Activated CD8-positive, alpha-beta memory T cell treated with anti-CD3 and anti-CD28 coated beads, Interleukin-2, amount 50 U/mL, for 4 hours (primary cell): ENCODE data around the gene COQ2.
A peak's percentile ranks its signal among the peaks of the same experiment; 100 is the strongest.
"Not testable (repeated sequence)": the region's sequence is repeated elsewhere in the genome, so short reads cannot be mapped to it uniquely, and the experiment has no call there.

ENCODE experiments used
- DNase-seq: peaks from one replicate; pipeline ENCODE4 v3.0.0-alpha.2; 2020

The COQ2 gene

GRCh38 chr4:83283181-83283580 is 1.4 kb downstream of the COQ2 start:
- DNase-seq, result no peak

DNA sequence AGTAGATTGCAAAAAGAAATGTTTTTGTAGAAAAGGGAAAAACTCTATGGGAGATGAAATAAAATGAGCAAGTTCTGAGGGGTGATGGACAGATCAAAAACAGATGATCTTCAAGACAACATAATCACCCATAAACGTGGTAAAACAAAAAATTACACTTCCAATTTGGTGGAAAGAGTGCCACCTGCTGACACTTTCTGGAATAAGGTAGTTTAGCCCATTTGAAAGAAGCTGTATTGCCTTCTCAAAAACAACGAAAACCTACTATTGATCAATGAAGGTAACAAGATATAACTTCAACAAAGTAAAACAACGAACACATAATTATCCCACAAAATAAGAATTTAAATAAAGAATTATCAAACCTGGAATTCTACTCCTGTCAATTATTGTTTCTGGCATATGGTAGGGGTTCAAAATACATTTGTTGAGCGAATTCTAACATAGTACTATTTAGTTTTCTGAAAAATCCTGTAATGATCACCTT is 2.5 kb downstream of the COQ2 start:
- peak; percentile 49 for DNase-seq

DNA sequence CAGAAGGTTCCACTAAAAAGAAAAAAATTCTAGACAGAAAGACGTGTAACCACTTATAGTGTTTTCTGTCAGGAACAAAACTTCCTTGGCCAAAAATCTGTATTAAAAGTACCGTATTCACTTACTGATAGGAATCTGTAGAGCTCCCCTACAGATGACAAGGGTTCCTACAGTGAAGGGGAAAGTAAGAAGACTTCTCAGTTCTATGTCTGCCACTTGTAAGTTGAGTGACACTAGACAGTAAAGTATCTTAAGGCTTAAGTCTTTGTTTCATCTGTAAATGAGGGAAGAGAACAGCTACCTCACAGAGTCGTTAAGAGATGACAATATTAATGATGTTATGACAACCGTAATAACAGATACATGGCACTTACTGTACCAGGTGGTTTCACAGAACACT is 3.3 kb downstream of the COQ2 start:
- no peak for DNase-seq

- no peak for DNase-seq
These were observed 8.1 kb downstream of the COQ2 start for GRCh38 chr4:83276299-83277040.

DNA sequence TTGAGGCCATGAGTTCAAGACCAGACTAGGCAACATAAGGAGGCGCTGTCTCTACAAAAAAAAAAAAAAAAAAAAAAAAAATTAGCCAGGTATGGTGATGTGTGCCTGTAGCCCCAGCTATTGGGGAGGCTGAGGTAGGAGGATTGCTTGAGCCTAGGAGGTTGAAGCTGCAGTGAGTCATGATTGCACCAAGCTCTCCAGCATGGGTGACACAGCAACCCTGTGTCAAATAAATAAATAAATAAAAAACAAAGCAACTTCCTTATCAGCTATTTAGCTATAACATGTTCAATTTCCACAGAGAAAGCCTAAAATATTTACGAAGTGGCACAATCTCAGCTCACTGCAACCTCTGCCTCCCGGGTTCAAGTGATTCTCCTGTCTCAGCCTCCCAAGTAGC is 10.7 kb downstream of the COQ2 start:
- not testable (repeated sequence) for DNase-seq

DNA sequence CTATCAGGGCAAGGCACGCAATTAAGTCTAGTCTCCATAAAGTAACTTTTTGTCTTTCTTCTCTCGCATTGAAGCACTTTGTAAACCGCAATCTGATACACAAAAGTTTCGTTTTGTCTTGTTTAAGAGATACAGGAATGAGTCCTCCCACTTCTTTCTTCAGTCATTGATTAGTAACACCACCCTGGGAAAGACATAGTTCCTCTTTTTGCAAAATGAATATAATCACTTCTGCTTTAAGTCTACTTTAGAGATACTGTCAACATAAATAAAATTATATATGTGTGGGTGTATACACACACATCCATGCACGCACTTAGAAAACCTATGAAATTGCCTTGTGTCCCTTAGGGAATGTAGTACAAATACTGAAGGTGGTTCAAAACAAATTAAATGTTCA is 11.7 kb downstream of the COQ2 start:
- DNase-seq, result no peak

DNA sequence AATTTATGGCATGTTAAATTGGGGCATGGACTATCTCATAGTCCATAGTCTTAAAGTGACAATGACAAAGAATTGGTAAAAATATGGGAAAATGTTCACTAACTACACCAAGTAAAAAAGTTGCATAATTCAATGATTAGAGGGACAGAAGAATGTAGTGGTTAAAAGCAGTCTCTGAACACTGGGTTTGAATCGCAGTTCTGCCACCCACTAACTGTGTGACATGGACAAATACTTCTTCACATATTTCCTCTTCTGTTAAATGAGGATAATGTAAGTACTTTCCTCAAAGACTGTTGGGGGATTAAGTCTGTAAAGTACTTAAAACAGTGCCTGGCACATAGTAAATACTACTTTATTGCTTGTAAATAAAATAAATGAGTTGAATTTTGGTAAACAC is 15.3 kb downstream of the COQ2 start:
- DNase-seq, result no peak

DNA sequence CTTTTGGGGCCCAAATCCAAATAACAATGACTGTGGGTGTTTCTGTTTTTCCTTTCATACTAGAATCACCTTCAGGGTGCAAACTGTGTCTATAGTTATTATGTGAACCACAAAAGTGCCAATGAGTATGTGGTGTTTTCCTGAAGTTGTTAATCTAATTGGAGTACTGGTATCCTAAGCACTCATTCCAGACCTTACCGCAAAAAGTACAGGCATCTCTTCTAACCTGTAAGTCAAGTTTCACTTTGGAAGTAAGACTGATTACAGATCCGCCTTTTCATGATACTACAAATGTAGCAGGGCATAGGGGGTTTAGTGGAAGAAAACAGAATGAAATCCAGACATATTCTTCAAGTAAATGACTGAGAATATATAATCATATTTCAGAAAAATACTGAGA is 16.1 kb downstream of the COQ2 start:
- no peak for DNase-seq

DNA sequence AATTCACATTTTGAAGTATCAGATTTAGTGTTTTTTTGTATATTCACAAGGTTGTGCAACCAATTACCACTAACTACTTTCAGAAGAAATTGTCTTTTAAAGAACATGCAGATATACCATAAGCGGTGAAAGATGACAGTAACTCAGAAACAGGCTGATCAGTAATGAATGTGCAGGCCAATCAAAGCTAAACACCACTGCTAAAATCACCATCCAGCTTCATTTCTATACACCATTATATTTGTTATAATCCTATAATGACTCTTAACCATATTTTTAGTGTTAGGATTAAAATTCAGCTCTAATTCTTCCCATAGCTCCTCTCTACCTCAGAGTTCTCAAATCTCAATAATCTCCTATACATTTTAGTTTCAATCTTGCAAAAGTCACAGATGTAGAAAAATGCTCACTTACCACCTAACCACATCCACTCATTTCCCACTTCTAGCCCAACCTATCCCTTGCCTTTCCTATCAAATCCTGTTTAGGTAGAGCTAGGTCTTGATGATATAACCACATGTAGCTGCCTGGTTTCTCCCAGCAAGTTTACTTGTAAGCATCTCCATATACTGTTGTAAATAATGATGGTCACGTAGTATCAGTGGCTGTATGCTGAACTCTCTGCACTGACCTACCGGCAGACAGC is 16.6 kb downstream of the COQ2 start:
- no peak for DNase-seq

DNA sequence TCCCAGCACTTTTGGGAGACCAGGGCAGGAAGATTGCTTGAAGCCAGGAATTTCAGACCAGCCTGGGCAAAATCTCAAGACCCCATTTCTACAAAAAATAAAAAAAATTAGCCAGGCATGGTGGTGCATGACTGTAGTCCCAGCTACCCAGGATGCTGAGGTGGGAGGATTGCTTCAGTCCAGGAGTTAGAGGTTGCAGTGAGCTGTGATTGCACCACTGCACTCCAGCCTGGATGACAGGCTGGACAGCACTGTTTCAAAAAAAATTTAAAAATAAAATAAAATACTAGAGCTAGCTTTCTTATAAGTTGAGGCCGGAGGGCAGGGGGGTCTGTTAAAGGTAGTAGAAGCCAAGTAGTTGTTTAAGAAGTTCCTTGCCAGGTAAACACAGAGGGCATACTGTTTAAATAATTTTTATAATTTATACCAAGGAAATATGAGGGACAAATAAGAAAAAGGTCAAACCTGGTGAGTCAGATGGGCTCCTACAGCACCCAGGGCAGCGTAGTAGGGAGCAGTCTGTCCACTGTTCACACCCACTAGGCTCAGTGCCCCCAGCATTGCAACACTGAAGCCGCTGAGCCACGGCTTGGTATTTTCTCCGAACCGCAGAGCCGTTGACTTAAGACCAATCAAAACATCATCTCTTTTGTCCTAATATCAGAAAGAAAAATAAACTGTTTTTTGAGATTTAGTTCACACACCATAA is 17.3 kb downstream of the COQ2 start:
- no peak for DNase-seq

- no peak for DNase-seq
These were observed 17.9 kb downstream of the COQ2 start for GRCh38 chr4:83266689-83267088.

GRCh38 chr4:83263106-83263505 is 21.5 kb downstream of the COQ2 start:
- no peak for DNase-seq

- DNase-seq, result no peak
These were observed 21.9 kb downstream of the COQ2 start for GRCh38 chr4:83262682-83263081.

- DNase-seq, result no peak
These were observed 23.3 kb downstream of the COQ2 start for GRCh38 chr4:83261307-83261706.

DNA sequence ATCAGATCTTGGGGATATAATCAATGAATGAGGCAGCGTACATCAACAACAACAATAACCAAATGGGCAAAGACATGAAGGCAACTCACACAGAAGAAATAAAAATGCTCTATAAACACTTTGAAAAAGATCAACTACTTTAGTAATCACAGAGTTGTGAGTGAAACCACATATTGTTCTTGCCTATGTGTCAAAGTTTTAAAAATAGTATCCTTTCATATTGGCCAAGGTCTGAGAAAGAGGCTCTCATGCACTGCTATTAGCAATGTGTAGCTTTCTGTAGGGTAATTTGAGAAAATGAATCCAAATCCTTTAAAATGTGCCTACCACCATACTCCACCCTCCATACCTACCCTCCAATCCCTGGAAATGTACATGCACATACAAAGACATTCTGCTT is 25.0 kb downstream of the COQ2 start:
- no peak for DNase-seq

DNA sequence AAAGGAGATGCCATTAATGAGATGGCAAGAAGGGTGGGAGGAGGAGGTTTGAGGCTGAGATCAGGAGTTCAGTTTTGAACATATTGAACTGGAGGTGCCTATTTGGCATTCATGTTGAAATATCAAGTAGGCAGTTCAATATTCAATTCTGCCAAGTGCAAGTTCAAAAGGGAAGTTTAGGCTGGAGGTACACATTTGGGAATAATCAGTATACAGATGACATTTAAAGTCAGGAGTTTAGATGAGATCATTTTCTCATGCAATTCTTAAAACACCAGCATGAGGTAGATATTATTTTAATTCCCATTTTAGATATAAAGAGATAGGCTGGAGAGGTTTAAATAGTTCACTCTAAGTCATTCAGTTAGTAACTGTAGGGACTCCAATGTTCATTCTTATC is 26.1 kb downstream of the COQ2 start:
- no peak for DNase-seq

DNA sequence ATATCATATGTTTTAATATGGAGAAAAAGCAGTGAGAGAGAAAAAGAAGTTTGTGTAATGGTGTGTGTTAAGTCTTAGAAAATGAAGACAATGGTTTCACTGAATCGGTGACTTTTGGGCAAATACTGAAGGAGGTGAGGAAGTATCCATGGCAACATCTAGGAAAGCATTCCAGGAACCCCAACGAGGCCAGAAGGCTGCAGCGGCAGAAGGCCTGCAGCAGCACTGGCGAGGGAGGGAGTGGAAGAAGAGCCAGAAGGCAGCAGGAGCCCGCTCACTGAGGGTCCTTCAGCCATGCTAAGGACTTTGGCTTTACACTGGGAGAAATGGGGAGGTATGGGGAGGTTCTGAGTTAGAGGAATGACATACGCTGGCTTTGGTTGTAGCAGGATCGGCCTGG is 26.8 kb downstream of the COQ2 start:
- no peak for DNase-seq

GRCh38 chr4:83255584-83255983 is 29.0 kb downstream of the COQ2 start:
- no peak for DNase-seq

GRCh38 chr4:83252782-83253405 is 31.7 kb downstream of the COQ2 start:
- peak; percentile 63 for DNase-seq

DNA sequence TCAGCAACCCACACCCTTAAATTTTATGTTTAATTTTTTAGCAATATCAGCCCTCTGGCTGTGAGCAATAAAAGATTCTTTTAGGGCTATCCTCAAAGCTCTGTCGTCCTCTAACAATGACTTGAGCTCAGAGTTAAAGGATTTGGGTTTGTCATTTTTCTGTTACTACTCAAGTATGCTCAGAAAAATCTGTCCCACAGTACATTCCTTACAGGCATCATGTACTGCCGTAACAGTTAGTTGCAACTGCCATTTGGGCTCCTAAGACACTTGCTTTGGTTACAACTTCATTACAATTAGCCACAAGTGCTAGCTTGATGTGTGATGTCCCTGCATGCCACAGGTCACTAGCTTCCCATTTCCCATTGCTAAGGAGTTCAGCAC is 33.2 kb downstream of the COQ2 start:
- no peak for DNase-seq

GRCh38 chr4:83250687-83251446 is 33.7 kb downstream of the COQ2 start:
- no peak for DNase-seq

GRCh38 chr4:83248486-83248885 is 36.1 kb downstream of the COQ2 start:
- no peak for DNase-seq
